IMR-90 (cell line): ENCODE results near the gene CASP2. TPM values are rescaled to one million over a fixed set of nuclear protein-coding genes. Genes with fewer than 3 reads are reported as not detected.
A peak's percentile ranks its signal among the peaks of the same experiment; 100 is the strongest.

Experiments
- ATAC-seq: fragments of 200-7000 bp; cut with Tn5 transposase; 2 replicates; pipeline ENCODE4 v1.9.1; 2020; ENCODE audit warnings: low read depth, mild to moderate bottlenecking, moderate library complexity
- BruUV-seq: library from RNA; stranded (reverse); fragments of 400-500 nt; replicated peaks from 2 replicates; lab custom pipeline; 2021; lab: Mats Ljungman, UMichigan
- CTCF ChIA-PET: fragments of 300-600 bp; formaldehyde crosslinking; extraction: SDS; loops from one replicate; lab custom pipeline; 2021; ENCODE audit warnings: antibody characterized with exemption; lab: Yijun Ruan, JAX
- POLR2A ChIA-PET: fragments of 300-600 bp; sonication (Branson Sonifier 250); formaldehyde crosslinking; loops from one replicate; lab custom pipeline; 2022; ENCODE audit warnings: antibody characterized with exemption; ENCODE audit not compliant: unreplicated experiment; lab: Charles Lee
- DNase-seq: peaks from one replicate; pipeline ENCODE4 v3.0.0; 2013
- H2AFZ ChIP-seq: replicated peaks from 2 replicates; pipeline ENCODE3; 2013; ENCODE audit warnings: low read length, mild to moderate bottlenecking; ENCODE audit not compliant: poor library complexity
- H2AK5ac ChIP-seq: 2 replicates; pipeline ENCODE4 v1.6.1; 2013; ENCODE audit warnings: low read depth, low read length, inconsistent platforms
- H2AK9ac ChIP-seq: replicated peaks from 2 replicates; pipeline ENCODE3; 2013; ENCODE audit warnings: mild to moderate bottlenecking, low read depth, low read length, moderate library complexity; ENCODE audit not compliant: poor library complexity
- H2BK120ac ChIP-seq: 2 replicates; pipeline ENCODE4 v1.6.1; 2013; ENCODE audit warnings: low read depth, low read length, inconsistent platforms
- H2BK15ac ChIP-seq: 3 replicates; pipeline ENCODE4 v1.6.1; 2013; ENCODE audit warnings: low read depth, low read length, inconsistent platforms
- H2BK20ac ChIP-seq: 2 replicates; pipeline ENCODE4 v1.6.1; 2013; ENCODE audit warnings: low read depth, mild to moderate bottlenecking, inconsistent platforms, low read length, moderate library complexity
- H2BK5ac ChIP-seq: 2 replicates; pipeline ENCODE4 v1.6.1; 2013; ENCODE audit warnings: mild to moderate bottlenecking, low read depth, low read length, inconsistent platforms; ENCODE audit not compliant: poor library complexity, severe bottlenecking
- H3K14ac ChIP-seq: replicated peaks from 2 replicates; pipeline ENCODE4 v1.6.1; 2013; ENCODE audit warnings: low read depth, low read length, inconsistent platforms
- H3K18ac ChIP-seq: 2 replicates; pipeline ENCODE4 v1.6.1; 2013; ENCODE audit warnings: low read depth, low read length, control low read depth
- H3K23ac ChIP-seq: 2 replicates; pipeline ENCODE4 v1.6.1; 2013; ENCODE audit warnings: low read depth, low read length, inconsistent platforms
- H3K27ac ChIP-seq: 2 replicates; pipeline ENCODE4 v1.5.1; 2013; ENCODE audit warnings: mild to moderate bottlenecking, control low read depth, low read length; ENCODE audit not compliant: insufficient read depth
- H3K27me3 ChIP-seq: 2 replicates; pipeline ENCODE4 v1.6.1; 2013; ENCODE audit warnings: low read length; ENCODE audit not compliant: control insufficient read depth, insufficient read depth
- H3K36me3 ChIP-seq: 2 replicates; pipeline ENCODE4 v1.6.1; 2013; ENCODE audit warnings: low read length, mixed read lengths; ENCODE audit not compliant: control insufficient read depth, insufficient read depth
- H3K4ac ChIP-seq: 2 replicates; pipeline ENCODE4 v1.6.1; 2013; ENCODE audit warnings: low read depth, low read length, inconsistent platforms
- H3K4me1 ChIP-seq: 2 replicates; pipeline ENCODE4 v1.6.1; 2013; ENCODE audit warnings: low read length, mixed read lengths; ENCODE audit not compliant: control insufficient read depth, insufficient read depth
- H3K4me2 ChIP-seq: 2 replicates; pipeline ENCODE4 v1.6.1; 2013; ENCODE audit warnings: low read depth, mild to moderate bottlenecking, control low read depth, low read length, moderate library complexity
- H3K4me3 ChIP-seq: 2 replicates; pipeline ENCODE4 v1.5.1; 2013; ENCODE audit warnings: low read depth, mild to moderate bottlenecking, control low read depth, low read length, moderate library complexity; ENCODE audit not compliant: insufficient read depth
- H3K56ac ChIP-seq: 2 replicates; pipeline ENCODE4 v1.6.1; 2013; ENCODE audit warnings: low read length, inconsistent platforms; ENCODE audit not compliant: insufficient read depth; ENCODE audit errors: extremely low read depth
- H3K79me1 ChIP-seq, 2 experiments: 2 replicates each; pipeline ENCODE4 v1.6.1; 2013; ENCODE audit warnings: low read length in 2 of 2, inconsistent platforms in 1 of 2, low read depth in 1 of 2
- H3K9ac ChIP-seq: 2 replicates; pipeline ENCODE4 v1.6.1; 2013; ENCODE audit warnings: low read depth, low read length, control low read depth
- H3K9me1 ChIP-seq: 2 replicates; pipeline ENCODE4 v1.6.1; 2013; ENCODE audit warnings: low read length, inconsistent platforms; ENCODE audit not compliant: insufficient read depth
- H3K9me3 ChIP-seq: 2 replicates; pipeline ENCODE4 v1.6.1; 2013; ENCODE audit warnings: low read length; ENCODE audit not compliant: control insufficient read depth, insufficient read depth
- H4K20me1 ChIP-seq: 2 replicates; pipeline ENCODE4 v1.6.1; 2013; ENCODE audit warnings: low read length, inconsistent platforms; ENCODE audit not compliant: insufficient read depth
- H4K5ac ChIP-seq: 2 replicates; pipeline ENCODE4 v1.6.1; 2013; ENCODE audit warnings: mild to moderate bottlenecking, low read depth, low read length, control low read depth
- H4K8ac ChIP-seq, 2 experiments: 2 replicates each; pipeline ENCODE4 v1.6.1; 2013; ENCODE audit warnings: low read depth in 2 of 2, low read length in 2 of 2, control low read depth in 1 of 2, inconsistent platforms in 1 of 2
- H4K91ac ChIP-seq: 2 replicates; pipeline ENCODE4 v1.6.1; 2013; ENCODE audit warnings: low read depth, low read length, inconsistent platforms; ENCODE audit not compliant: insufficient read depth
- BHLHE40 ChIP-seq: fragments of 150-350 bp; IDR thresholded peaks from 2 replicates; pipeline ENCODE4 v1.6.1; 2016; ENCODE audit warnings: mild to moderate bottlenecking, low read depth, low read length
- CEBPB ChIP-seq: IDR thresholded peaks from 2 replicates; pipeline ENCODE4 v1.6.1; 2012; ENCODE audit warnings: low read depth, low read length, improper control_type of control experiment
- CHD1 ChIP-seq: IDR thresholded peaks from 2 replicates; pipeline ENCODE4 v1.6.1; 2012; ENCODE audit warnings: low read depth, low read length, improper control_type of control experiment
- CTCF ChIP-seq: conservative IDR thresholded peaks from 2 replicates; pipeline ENCODE4 v1.5.1; 2012; ENCODE audit warnings: mild to moderate bottlenecking, low read depth, low read length, improper control_type of control experiment
- ELK1 ChIP-seq: fragments of 150-350 bp; IDR thresholded peaks from 2 replicates; pipeline ENCODE4 v1.6.1; 2016; ENCODE audit warnings: low read depth, mild to moderate bottlenecking, low read length, moderate library complexity, borderline replicate concordance
- FOS ChIP-seq: fragments of 150-350 bp; IDR thresholded peaks from 2 replicates; pipeline ENCODE4 v1.6.1; 2016; ENCODE audit warnings: low read depth, low read length
- MAFK ChIP-seq: IDR thresholded peaks from 2 replicates; pipeline ENCODE4 v1.6.1; 2012; ENCODE audit warnings: low read depth, low read length, improper control_type of control experiment
- MAZ ChIP-seq: IDR thresholded peaks from 2 replicates; pipeline ENCODE4 v1.6.1; 2012; ENCODE audit warnings: low read depth, mild to moderate bottlenecking, low read length, improper control_type of control experiment, moderate library complexity, borderline replicate concordance
- MXI1 ChIP-seq: IDR thresholded peaks from 2 replicates; pipeline ENCODE4 v1.6.1; 2012; ENCODE audit warnings: low read depth, mild to moderate bottlenecking, low read length, moderate library complexity, borderline replicate concordance
- NFE2L2 ChIP-seq: fragments of 150-350 bp; IDR thresholded peaks from 2 replicates; pipeline ENCODE4 v1.6.1; 2016; ENCODE audit warnings: low read depth, mild to moderate bottlenecking, low read length
- POLR2A ChIP-seq: IDR thresholded peaks from 2 replicates; pipeline ENCODE4 v1.6.1; 2012; ENCODE audit warnings: mild to moderate bottlenecking, low read depth, low read length
- RAD21 ChIP-seq: IDR thresholded peaks from 2 replicates; pipeline ENCODE4 v1.6.1; 2012; ENCODE audit warnings: low read length, improper control_type of control experiment
- RCOR1 ChIP-seq: IDR thresholded peaks from 2 replicates; pipeline ENCODE4 v1.6.1; 2012; ENCODE audit warnings: mild to moderate bottlenecking, low read length, improper control_type of control experiment; ENCODE audit not compliant: insufficient replicate concordance
- RFX5 ChIP-seq: IDR thresholded peaks from 2 replicates; pipeline ENCODE4 v1.8.0; 2012; ENCODE audit warnings: low read depth, mild to moderate bottlenecking, low read length, moderate library complexity
- SMC3 ChIP-seq: fragments of 150-350 bp; IDR thresholded peaks from 2 replicates; pipeline ENCODE4 v1.6.1; 2016; ENCODE audit warnings: low read depth, mild to moderate bottlenecking, antibody characterized with exemption, low read length, moderate library complexity
- USF2 ChIP-seq: fragments of 150-350 bp; IDR thresholded peaks from 2 replicates; pipeline ENCODE4 v1.6.1; 2017; ENCODE audit warnings: mild to moderate bottlenecking, antibody characterized with exemption, low read length, low read depth
- WGBS, 2 experiments: methylation state at CpG; one replicate each; pipeline versions ENCODE4 v1.1.5 to v1.1.7; 2013; ENCODE audit warnings: missing lambda C conversion rate in 2 of 2; ENCODE audit not compliant: insufficient read length in 1 of 2; ENCODE audit errors: extremely low coverage in 2 of 2; 5-methylcytosine and 5-hydroxymethylcytosine counted together
- dilution Hi-C: fragments of 300-500 bp; cut with HindIII; formaldehyde crosslinking; loops from one replicate; pipeline ENCODE4 v1.14.3; 2018; ENCODE audit warnings: low sequenced_read_pairs; ENCODE audit not compliant: unreplicated experiment
- in situ Hi-C: fragments of 300-500 bp; cut with MboI; formaldehyde crosslinking; loops from 3 replicates; pipeline ENCODE4 v1.14.3; 2019; ENCODE audit warnings: low sequenced_read_pairs, inconsistent platforms, mixed read lengths
- intact Hi-C: fragments of 100-400 bp; cut with micrococcal nuclease; formaldehyde crosslinking; loops from 2 replicates; pipeline ENCODE4 v1.10.0; 2022
- polyA plus RNA-seq, 3 experiments: library from polyadenylated mRNA; depleted of rRNA; stranded (reverse); fragments of >200 nt; gene quantifications; 2 replicates each; pipeline ENCODE4 v1.2.3, GENCODE V29; 2012; ENCODE audit warnings: low replicate concordance in 1 of 3
- total RNA-seq: library from RNA; depleted of rRNA; stranded (reverse); fragments of >200 nt; gene quantifications from 2 replicates; pipeline ENCODE4 v1.2.3, GENCODE V29; 2012

CASP2 gene
- total and polyA plus RNA-seq, 2 of the 4 experiments (the other 2 are of a cell fraction) = 15.4 to 25.6 TPM

- no peak overlapping the region for H3K56ac ChIP-seq
- dilution Hi-C loops = no loop called here
- no peak overlapping the region for H3K14ac ChIP-seq
- no peak overlapping the region for H2AK9ac ChIP-seq
- no peak overlapping the region for H2AFZ ChIP-seq
- no peak overlapping the region for H3K18ac ChIP-seq
- BruUV-seq = no TSS peak
- H3K4me2 ChIP-seq = peak overlapping the region; percentile 53; the same call in 1 of the 2 replicates
- TF ChIP-seq ELK1 = no peak
- TF ChIP-seq NFE2L2 = no peak
- TF ChIP-seq MXI1 = no peak
- peak; percentile 68 for TF ChIP-seq MAFK
- no peak for TF ChIP-seq SMC3
- no peak for TF ChIP-seq RAD21
- no peak for TF ChIP-seq RCOR1
- no peak for TF ChIP-seq CTCF
- no peak for TF ChIP-seq USF2
- peak; percentile 60 for TF ChIP-seq FOS
- no peak for TF ChIP-seq MAZ
- TF ChIP-seq BHLHE40 = peak; percentile 72; the same call in 1 of the 2 replicates
- no peak for TF ChIP-seq POLR2A
- TF ChIP-seq CEBPB = no peak
- no peak for TF ChIP-seq CHD1
- no peak for TF ChIP-seq RFX5
- no peak overlapping the region for H3K23ac ChIP-seq
- peaks cover 18% of the 10 kb centered on the region for H3K4me1 ChIP-seq
- H4K20me1 ChIP-seq = peaks cover 18% of the 10 kb centered on the region
- ChIA-PET POLR2A (no interaction called here), CTCF (interaction anchor here (0.8 to 2.7 kb wide), 5 partner anchors 14 to 81 kb away, joined by 3 to 12 read pairs (median 3); no protein-coding TSS in a partner anchor)
- H4K8ac ChIP-seq = no peak overlapping the region
- H3K4me3 ChIP-seq = no peak overlapping the region
- no CpG with 5 or more reads among the region's 2 CpGs for WGBS, 2 experiments
- no peak overlapping the region for H2BK120ac ChIP-seq
- no peaks in the 10 kb centered on the region for H3K27me3 ChIP-seq
- peak; percentile 85 for DNase-seq
- no peak overlapping the region for H4K91ac ChIP-seq
- no peak overlapping the region for H3K27ac ChIP-seq
- no peak overlapping the region for H2AK5ac ChIP-seq
- in situ Hi-C loops = loop anchor here (5.0 kb wide), 1 partner anchor 68 kb away; no protein-coding TSS in a partner anchor
- no peak overlapping the region for H4K5ac ChIP-seq
- peak; percentile 69 for ATAC-seq
- no peak overlapping the region for H2BK15ac ChIP-seq
- H3K79me1 ChIP-seq = peaks cover 14 to 44% of the 10 kb centered on the region in 2 experiments
- H3K36me3 ChIP-seq = peaks cover 42% of the 10 kb centered on the region
- peaks cover 18% of the 10 kb centered on the region for H3K9me1 ChIP-seq
- H2BK20ac ChIP-seq = no peak overlapping the region
- no peak overlapping the region for H3K4ac ChIP-seq
- H3K9ac ChIP-seq = no peak overlapping the region
- H2BK5ac ChIP-seq = peak overlapping the region; percentile 18
- no peaks in the 10 kb centered on the region for H3K9me3 ChIP-seq
- intact Hi-C loops = no loop called here
Observed at GRCh38 chr7:143299346-143299745, 11.2 kb downstream of the CASP2 start.
